Neural cell (in vitro differentiated cells): Measurements from ENCODE around the gene SYCE3. TPM values are rescaled to one million over a fixed set of nuclear protein-coding genes. Genes with fewer than 3 reads are reported as not detected.
A peak's percentile ranks its signal among the peaks of the same experiment; 100 is the strongest.

Experiments
- H2AFZ ChIP-seq: fragments of 200-600, 300-800 bp; sonication (generic), shearing (Covaris generic); 2 replicates; pipeline ENCODE4 v1.6.0; 2014; ENCODE audit warnings: low read depth, mild to moderate bottlenecking, antibody characterized with exemption, low read length, moderate library complexity
- H3F3A ChIP-seq: fragments of 200-600 bp; shearing (Covaris generic); 2 replicates; pipeline ENCODE4 v1.6.1; 2016; ENCODE audit warnings: mild to moderate bottlenecking, moderate library complexity, mixed read lengths, antibody characterized with exemption, low read length; ENCODE audit not compliant: insufficient read depth, poor library complexity, severe bottlenecking
- H3K27ac ChIP-seq: fragments of 200-600, 300-800 bp; sonication (generic), shearing (Covaris generic); 2 replicates; pipeline ENCODE4 v1.5.1; 2014; ENCODE audit warnings: mild to moderate bottlenecking, low read length, moderate library complexity
- H3K27me3 ChIP-seq: fragments of 300-800, 200-600 bp; sonication (generic), shearing (Covaris generic); 2 replicates; pipeline ENCODE4 v1.6.0; 2014; ENCODE audit warnings: mild to moderate bottlenecking, low read depth, low read length, moderate library complexity; ENCODE audit not compliant: insufficient read depth
- H3K36me3 ChIP-seq: fragments of 300-800, 200-600 bp; sonication (generic), shearing (Covaris generic); 2 replicates; pipeline ENCODE4 v1.5.1; 2014; ENCODE audit warnings: mild to moderate bottlenecking, antibody characterized with exemption, low read length, moderate library complexity; ENCODE audit not compliant: insufficient read depth
- H3K4me2 ChIP-seq: fragments of 300-800, 200-600 bp; sonication (generic), shearing (Covaris generic); 2 replicates; pipeline ENCODE4 v1.6.0; 2014; ENCODE audit warnings: mild to moderate bottlenecking, low read length
- H3K4me3 ChIP-seq: fragments of 300-800, 200-600 bp; sonication (generic), shearing (Covaris generic); 2 replicates; pipeline ENCODE4 v1.5.1; 2014; ENCODE audit warnings: mild to moderate bottlenecking, low read length, moderate library complexity
- H3K79me2 ChIP-seq: fragments of 200-600 bp; shearing (Covaris generic); replicated peaks from 2 replicates; pipeline ENCODE4 v1.6.0; 2014; ENCODE audit warnings: mild to moderate bottlenecking, low read length, moderate library complexity; ENCODE audit not compliant: insufficient read depth
- H3K9ac ChIP-seq: fragments of 300-800, 200-600 bp; sonication (generic), shearing (Covaris generic); 2 replicates; pipeline ENCODE4 v1.6.1; 2016; ENCODE audit warnings: mild to moderate bottlenecking, low read length, mixed read lengths
- H3K9me2 ChIP-seq: fragments of 200-600 bp; shearing (Covaris generic); 2 replicates; pipeline ENCODE4 v1.6.1; 2016; ENCODE audit warnings: mild to moderate bottlenecking, low read length, mixed read lengths; ENCODE audit not compliant: insufficient read depth
- H3K9me3 ChIP-seq: fragments of 200-600, 300-800 bp; sonication (generic), shearing (Covaris generic); 2 replicates; pipeline ENCODE4 v1.6.1; 2016; ENCODE audit warnings: mild to moderate bottlenecking, mixed run types, low read length, moderate library complexity, mixed read lengths
- H4K20me1 ChIP-seq: fragments of 200-600 bp; shearing (Covaris generic); 2 replicates; pipeline ENCODE4 v1.6.1; 2016; ENCODE audit warnings: mild to moderate bottlenecking, mixed run types; ENCODE audit not compliant: insufficient read depth
- CTCF ChIP-seq: fragments of 450-650 bp; IDR thresholded peaks from 2 replicates; pipeline ENCODE4 v1.5.1; 2014; ENCODE audit warnings: antibody characterized with exemption, mild to moderate bottlenecking, moderate library complexity; ENCODE audit not compliant: poor library complexity, severe bottlenecking
- EP300 ChIP-seq: fragments of 450-650 bp; conservative IDR thresholded peaks from 2 replicates; pipeline ENCODE4 v1.6.1; 2014; ENCODE audit warnings: antibody characterized with exemption, mild to moderate bottlenecking, moderate library complexity; ENCODE audit not compliant: poor library complexity, severe bottlenecking
- EZH2 ChIP-seq: fragments of 200-600, 300-800 bp; shearing (Covaris generic), sonication (generic); IDR thresholded peaks from 2 replicates; pipeline ENCODE4 v1.6.1; 2014; ENCODE audit warnings: antibody characterized with exemption, low read length, borderline replicate concordance, mild to moderate bottlenecking; ENCODE audit not compliant: insufficient read depth, poor library complexity, severe bottlenecking
- MXI1 ChIP-seq: fragments of 450-650 bp; conservative IDR thresholded peaks from 2 replicates; pipeline ENCODE4 v1.6.1; 2014; ENCODE audit warnings: antibody characterized with exemption, mild to moderate bottlenecking; ENCODE audit not compliant: poor library complexity, severe bottlenecking
- POLR2AphosphoS5 ChIP-seq: IDR thresholded peaks from 2 replicates; pipeline ENCODE4 v1.6.1; 2012
- RAD21 ChIP-seq: fragments of 450-650 bp; conservative IDR thresholded peaks from 2 replicates; pipeline ENCODE4 v1.6.1; 2014; ENCODE audit warnings: antibody characterized with exemption, mild to moderate bottlenecking, moderate library complexity
- SMC3 ChIP-seq: fragments of 450-650 bp; conservative IDR thresholded peaks from 2 replicates; pipeline ENCODE4 v1.6.1; 2014; ENCODE audit warnings: antibody characterized with exemption, mild to moderate bottlenecking, moderate library complexity; ENCODE audit not compliant: poor library complexity
- TAF1 ChIP-seq: IDR thresholded peaks from 2 replicates; pipeline ENCODE4 v1.6.1; 2012; ENCODE audit warnings: low read depth
- polyA minus RNA-seq: library from RNA; depleted of rRNA, polyadenylated mRNA; stranded (reverse); fragments of >200 nt; gene quantifications from 2 replicates; pipeline ENCODE4 v1.2.3, GENCODE V29; 2014
- polyA plus RNA-seq: library from polyadenylated mRNA; depleted of rRNA; stranded (reverse); fragments of >200 nt; gene quantifications from 2 replicates; pipeline ENCODE4 v1.2.3, GENCODE V29; 2014
- TF ChIP-seq, protein P1 (sequence below): IDR thresholded peaks from 2 replicates; pipeline ENCODE4 v1.6.1; 2012; ENCODE audit warnings: borderline replicate concordance

The SYCE3 gene, protein sequence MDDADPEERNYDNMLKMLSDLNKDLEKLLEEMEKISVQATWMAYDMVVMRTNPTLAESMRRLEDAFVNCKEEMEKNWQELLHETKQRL
- polyA plus RNA-seq (not detected in 2 replicates), polyA minus RNA-seq (not detected in 2 replicates)

DNA sequence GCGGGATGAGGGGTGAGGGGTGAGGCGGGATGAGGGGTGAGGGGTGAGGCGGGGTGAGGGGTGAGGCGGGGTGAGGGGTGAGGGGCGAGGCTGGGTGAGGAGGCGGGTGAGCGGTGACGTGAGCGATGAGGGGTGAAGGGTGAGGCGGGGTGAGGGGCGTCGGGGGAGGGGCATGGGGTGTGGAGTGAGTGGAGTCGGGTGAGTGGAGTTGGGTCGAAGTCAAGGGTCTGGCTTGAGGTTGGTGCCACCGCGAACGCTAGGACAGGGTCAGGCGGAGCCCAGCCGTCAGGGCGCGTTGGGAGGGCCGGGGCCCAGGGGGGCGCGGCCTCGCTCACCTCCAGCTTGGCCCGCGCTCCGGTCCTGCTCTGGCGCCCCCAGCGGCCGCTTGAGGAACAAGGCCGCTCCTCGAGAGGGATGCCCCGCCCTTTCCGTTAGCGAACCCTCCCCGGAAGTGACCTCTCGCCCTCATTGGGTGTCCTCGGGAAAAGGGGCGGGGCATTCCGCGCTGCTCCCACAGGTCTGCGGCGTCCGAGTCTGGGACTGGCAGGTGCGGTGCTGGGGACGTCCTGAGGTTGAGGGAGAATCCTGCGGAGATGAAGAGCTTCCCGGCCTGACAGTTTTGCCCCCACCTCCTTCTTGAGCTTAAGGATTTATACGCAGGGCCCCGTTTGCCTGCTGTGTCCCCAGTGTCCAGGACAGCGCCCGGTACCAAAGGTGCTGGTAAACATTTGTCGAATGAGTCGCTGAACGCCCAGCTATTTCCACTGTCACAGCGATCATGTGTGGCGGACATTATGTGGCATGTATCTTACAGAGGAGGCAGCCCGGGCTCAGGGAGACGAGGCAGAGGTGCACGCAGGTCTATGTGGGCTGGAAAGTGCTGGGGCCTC is at the start of gene SYCE3:
SYCE3 (minus strand) TSS at position 397 of the 890 bp plus-strand sequence. CDS start 6,514 bp downstream, outside the sequence.
- Histone ChIP-seq H2AFZ (peak within 1 kb of the TSS; percentile 32), H4K20me1 (no peaks in the 10 kb centered on the region), H3K79me2 (no peaks in the 10 kb centered on the region), H3F3A (no peaks in the 10 kb centered on the region), H3K9ac (peak within 1 kb of the TSS; percentile 74), H3K9me3 (no peaks in the 10 kb centered on the region), H3K36me3 (peaks cover 3% of the 10 kb centered on the region), H3K4me3 (peak within 1 kb of the TSS; percentile 70), H3K4me2 (peak within 1 kb of the TSS; percentile 72), H3K9me2 (no peaks in the 10 kb centered on the region), H3K27ac (peak within 1 kb of the TSS; percentile 74), H3K27me3 (no peaks in the 10 kb centered on the region)
- peak; percentile 52 for TF ChIP-seq SMC3
- TF ChIP-seq EZH2 = no peak
- TF ChIP-seq RAD21 = peak; percentile 60
- no peak for TF ChIP-seq TAF1
- TF ChIP-seq POLR2AphosphoS5 = peak; percentile 86
- TF ChIP-seq CTCF = peak; percentile 98
- TF ChIP-seq, protein P1, sequence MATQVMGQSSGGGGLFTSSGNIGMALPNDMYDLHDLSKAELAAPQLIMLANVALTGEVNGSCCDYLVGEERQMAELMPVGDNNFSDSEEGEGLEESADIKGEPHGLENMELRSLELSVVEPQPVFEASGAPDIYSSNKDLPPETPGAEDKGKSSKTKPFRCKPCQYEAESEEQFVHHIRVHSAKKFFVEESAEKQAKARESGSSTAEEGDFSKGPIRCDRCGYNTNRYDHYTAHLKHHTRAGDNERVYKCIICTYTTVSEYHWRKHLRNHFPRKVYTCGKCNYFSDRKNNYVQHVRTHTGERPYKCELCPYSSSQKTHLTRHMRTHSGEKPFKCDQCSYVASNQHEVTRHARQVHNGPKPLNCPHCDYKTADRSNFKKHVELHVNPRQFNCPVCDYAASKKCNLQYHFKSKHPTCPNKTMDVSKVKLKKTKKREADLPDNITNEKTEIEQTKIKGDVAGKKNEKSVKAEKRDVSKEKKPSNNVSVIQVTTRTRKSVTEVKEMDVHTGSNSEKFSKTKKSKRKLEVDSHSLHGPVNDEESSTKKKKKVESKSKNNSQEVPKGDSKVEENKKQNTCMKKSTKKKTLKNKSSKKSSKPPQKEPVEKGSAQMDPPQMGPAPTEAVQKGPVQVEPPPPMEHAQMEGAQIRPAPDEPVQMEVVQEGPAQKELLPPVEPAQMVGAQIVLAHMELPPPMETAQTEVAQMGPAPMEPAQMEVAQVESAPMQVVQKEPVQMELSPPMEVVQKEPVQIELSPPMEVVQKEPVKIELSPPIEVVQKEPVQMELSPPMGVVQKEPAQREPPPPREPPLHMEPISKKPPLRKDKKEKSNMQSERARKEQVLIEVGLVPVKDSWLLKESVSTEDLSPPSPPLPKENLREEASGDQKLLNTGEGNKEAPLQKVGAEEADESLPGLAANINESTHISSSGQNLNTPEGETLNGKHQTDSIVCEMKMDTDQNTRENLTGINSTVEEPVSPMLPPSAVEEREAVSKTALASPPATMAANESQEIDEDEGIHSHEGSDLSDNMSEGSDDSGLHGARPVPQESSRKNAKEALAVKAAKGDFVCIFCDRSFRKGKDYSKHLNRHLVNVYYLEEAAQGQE = no peak
- TF ChIP-seq MXI1 = peak; percentile 79
- peak; percentile 47 for TF ChIP-seq EP300

- Histone ChIP-seq H3K9me2 (no peaks in the 10 kb centered on the region), H4K20me1 (no peaks in the 10 kb centered on the region), H3K4me3 (no peak overlapping the region), H3K27me3 (no peaks in the 10 kb centered on the region), H3K9me3 (no peaks in the 10 kb centered on the region), H3K4me2 (no peak overlapping the region), H3F3A (no peaks in the 10 kb centered on the region), H3K79me2 (no peaks in the 10 kb centered on the region), H3K27ac (no peak overlapping the region), H3K36me3 (peaks cover 5% of the 10 kb centered on the region), H3K9ac (no peak overlapping the region), H2AFZ (no peak overlapping the region)
- TF ChIP-seq TAF1 (no peak), RAD21 (no peak), EZH2 (no peak), EP300 (no peak), POLR2AphosphoS5 (no peak), CTCF (no peak), SMC3 (no peak), MXI1 (no peak)
- TF ChIP-seq, protein P1 = no peak
These were observed 49.4 kb upstream of the SYCE3 start for GRCh38 chr22:50612168-50612527.
